ENCODE results near the gene ICAM3.
"Not testable (repeated sequence)": the region's sequence is repeated elsewhere in the genome, so short reads cannot be mapped to it uniquely, and the experiment has no call there.

The ICAM3 gene

GRCh38 chr19:10339380-10339960 is at the start of gene ICAM3:
Gene ICAM3, minus strand, starts transcription at chr19:10339624. Its CDS starts 10 bp downstream, at chr19:10339614.
- DNase-seq (ENCODE audit: low read depth, low spot score) = no peak
- no peak within 1 kb of the TSS for H3K27ac ChIP-seq

GRCh38 chr19:10388957-10389356 is 49.5 kb upstream of the ICAM3 start:
- no peak overlapping the region for H3K27ac ChIP-seq
- DNase-seq (ENCODE audit: low read depth, low spot score) = no peak

- no peak overlapping the region for H3K27ac ChIP-seq
- DNase-seq (ENCODE audit: low read depth, low spot score) = no peak
Observed at GRCh38 chr19:10384580-10384979, 45.2 kb upstream of the ICAM3 start.

- H3K27ac ChIP-seq; DNase-seq (ENCODE audit: low read depth, low spot score): not testable (repeated sequence)
Observed at GRCh38 chr19:10383223-10383499, 43.7 kb upstream of the ICAM3 start.

- peak within 1 kb of the TSS; percentile 28 for H3K27ac ChIP-seq
- peak; percentile 87 for DNase-seq (ENCODE audit: low read depth, low spot score)
Observed at GRCh38 chr19:10380313-10381102, 41.1 kb upstream of the ICAM3 start, which contains the start of gene TYK2. Gene TYK2, minus strand, starts transcription at chr19:10380572. Its CDS starts 2,166 bp downstream, at chr19:10378406.

GRCh38 chr19:10379880-10380312 is 40.5 kb upstream of the ICAM3 start:
- H3K27ac ChIP-seq = no peak overlapping the region
- DNase-seq (ENCODE audit: low read depth, low spot score) = no peak

- no peak overlapping the region for H3K27ac ChIP-seq
- no peak for DNase-seq (ENCODE audit: low read depth, low spot score)
Observed at GRCh38 chr19:10378124-10378523, 38.7 kb upstream of the ICAM3 start.

- DNase-seq (ENCODE audit: low read depth, low spot score); H3K27ac ChIP-seq: not testable (repeated sequence)
Observed at GRCh38 chr19:10377140-10377640, 37.8 kb upstream of the ICAM3 start.

GRCh38 chr19:10374931-10375330 is 35.5 kb upstream of the ICAM3 start:
- no peak for DNase-seq (ENCODE audit: low read depth, low spot score)
- no peak overlapping the region for H3K27ac ChIP-seq

GRCh38 chr19:10372690-10373089 is 33.3 kb upstream of the ICAM3 start:
- no peak for DNase-seq (ENCODE audit: low read depth, low spot score)
- no peak overlapping the region for H3K27ac ChIP-seq

GRCh38 chr19:10368101-10368803 is 28.8 kb upstream of the ICAM3 start:
- no peak overlapping the region for H3K27ac ChIP-seq
- no peak for DNase-seq (ENCODE audit: low read depth, low spot score)

- H3K27ac ChIP-seq; DNase-seq (ENCODE audit: low read depth, low spot score): not testable (repeated sequence)
Observed at GRCh38 chr19:10366950-10367512, 27.6 kb upstream of the ICAM3 start.

GRCh38 chr19:10365518-10365917 is 26.1 kb upstream of the ICAM3 start:
- H3K27ac ChIP-seq = no peak overlapping the region
- DNase-seq (ENCODE audit: low read depth, low spot score) = no peak

GRCh38 chr19:10364644-10365043 is 25.2 kb upstream of the ICAM3 start:
- no peak overlapping the region for H3K27ac ChIP-seq

GRCh38 chr19:10363789-10364281 is 24.4 kb upstream of the ICAM3 start:
- no peak overlapping the region for H3K27ac ChIP-seq
- no peak for DNase-seq (ENCODE audit: low read depth, low spot score)

More at GRCh38 chr19:10364644-10365043, 25.2 kb upstream of the ICAM3 start:
- no peak for DNase-seq (ENCODE audit: low read depth, low spot score)

- DNase-seq (ENCODE audit: low read depth, low spot score) = no peak
- no peak overlapping the region for H3K27ac ChIP-seq
Observed at GRCh38 chr19:10362259-10362658, 22.8 kb upstream of the ICAM3 start.

GRCh38 chr19:10361569-10362011 is 22.2 kb upstream of the ICAM3 start:
- H3K27ac ChIP-seq = no peak overlapping the region
- no peak for DNase-seq (ENCODE audit: low read depth, low spot score)

GRCh38 chr19:10356431-10356830 is 17.0 kb upstream of the ICAM3 start:
- H3K27ac ChIP-seq = no peak overlapping the region
- DNase-seq (ENCODE audit: low read depth, low spot score) = no peak

GRCh38 chr19:10353793-10354391 is 14.5 kb upstream of the ICAM3 start:
- H3K27ac ChIP-seq = no peak overlapping the region
- no peak for DNase-seq (ENCODE audit: low read depth, low spot score)
